ENCODE measurements around the gene SDF2. TPM values are rescaled to one million over a fixed set of nuclear protein-coding genes. Genes with fewer than 3 reads are reported as not detected.

Gene SDF2
- polyA plus RNA-seq, 1 of the 3 experiments (the other 2 are of a cell fraction): 108 TPM

- H3K4me1 ChIP-seq (ENCODE audit: control insufficient read depth in 1 of 2, insufficient read depth in 2 of 2, low read depth in 1 of 2, low read length in 1 of 2): peaks cover 0 to 7% of the 10 kb centered on the region in 2 experiments; a peak in 2 of 4 replicates
- H3K36me3 ChIP-seq (replicated peaks in 1 of 2; ENCODE audit: control insufficient read depth in 1 of 2, insufficient read depth in 2 of 2, low read length in 1 of 2): peaks cover 39 to 44% of the 10 kb centered on the region in 2 experiments
- ChIA-PET CTCF (interaction anchor here (0.9 to 1.5 kb wide), 7 partner anchors 10 to 59 kb away, joined by 3 to 6 read pairs (median 3); partner anchors contain the start of gene BLTP2), POLR2A (interaction anchor here (1.6 kb wide), 1 partner anchor 52 kb away, joined by 3 read pairs; the partner anchor contains the start of gene RPL23A)
- H3K27ac ChIP-seq (ENCODE audit: low read depth in 2 of 2, low read length in 1 of 2): no peak overlapping the region
- no peak for DNase-seq
- no peaks in the 10 kb centered on the region for H3K27me3 ChIP-seq (ENCODE audit: insufficient read depth)
- peaks cover 53% of the 10 kb centered on the region for H4K20me1 ChIP-seq (ENCODE audit: insufficient read depth)
- no peaks in the 10 kb centered on the region for H3K9me3 ChIP-seq
- H3K9me2 ChIP-seq: no peaks in the 10 kb centered on the region
- H3F3A ChIP-seq (replicated peaks; ENCODE audit: insufficient read depth): no peaks in the 10 kb centered on the region
- H3K4me2 ChIP-seq: no peak overlapping the region
- no peak overlapping the region for H3K9ac ChIP-seq
- H2AFZ ChIP-seq (ENCODE audit: low read depth): no peak overlapping the region
- no peak overlapping the region for H3K4me3 ChIP-seq (ENCODE audit: low read depth in 2 of 2, low read length in 1 of 2)
- WGBS (ENCODE audit: low lambda C conversion rate): 93% methylated on average over 1 of the region's 1 CpG
- H3K79me2 ChIP-seq (ENCODE audit: insufficient read depth): peaks cover 81% of the 10 kb centered on the region
- TF ChIP-seq POLR2AphosphoS5 (IDR thresholded peaks at IDR 0.05; ENCODE audit: low read depth, low read length) (no peak), FOSL2 (IDR thresholded peaks at IDR 0.05; ENCODE audit: borderline replicate concordance, low read depth) (no peak), TEAD4 (IDR thresholded peaks at IDR 0.05; ENCODE audit: borderline replicate concordance, insufficient read depth) (no peak), REST (IDR thresholded peaks at IDR 0.05; ENCODE audit: low read depth, low read length) (no peak), YY1 (IDR thresholded peaks at IDR 0.05; ENCODE audit: low read depth) (no peak), GABPA (IDR thresholded peaks at IDR 0.05; ENCODE audit: low read depth) (no peak), USF1 (IDR thresholded peaks at IDR 0.05; ENCODE audit: borderline replicate concordance, low read depth) (no peak), RAD21 (IDR thresholded peaks at IDR 0.05; ENCODE audit: low read length) (no peak), TCF12 (IDR thresholded peaks at IDR 0.05) (no peak), EZH2phosphoT487 (IDR thresholded peaks at IDR 0.05; ENCODE audit: borderline replicate concordance, low read depth) (no peak), RFX5 (IDR thresholded peaks at IDR 0.05; ENCODE audit: low read length) (no peak), FOXJ3 (CRISPR knock-in tag; IDR thresholded peaks at IDR 0.05) (no peak), IRF3 (IDR thresholded peaks at IDR 0.05; ENCODE audit: low read depth, low read length) (no peak)
These were observed 6.2 kb upstream of the SDF2 start for GRCh38 chr17:28667870-28668269.

Data from SK-N-SH (cell line).